ENCODE results near the gene KIAA1217.

DNA sequence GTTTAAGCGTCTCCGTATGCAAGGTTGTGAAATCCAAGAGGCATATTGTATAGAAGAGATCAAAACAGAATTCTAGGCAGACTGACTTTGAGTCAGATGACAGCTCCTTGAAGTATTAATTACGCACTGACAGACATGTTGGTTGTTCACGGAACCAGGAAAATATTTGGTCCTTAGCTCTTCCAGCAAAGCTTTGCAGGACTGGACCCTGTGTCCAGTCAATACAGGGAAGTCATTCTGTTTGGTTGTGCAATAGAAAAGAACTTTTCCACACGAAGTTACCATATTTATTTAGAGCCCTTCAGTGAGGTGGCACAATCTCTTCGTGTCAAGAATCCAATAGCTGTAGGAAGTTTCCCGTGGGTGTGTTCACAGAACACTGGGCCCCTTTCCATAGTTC, 309.5 kb downstream of the KIAA1217 start:
- TF ChIP-seq CTCF (IDR thresholded peaks at IDR 0.05; ENCODE audit: insufficient read depth, low read length, poor library complexity, severe bottlenecking) (no peak), EZH2phosphoT487 (conservative IDR thresholded peaks at IDR 0.05; ENCODE audit: low read length) (no peak)
